B cell (primary cell): Measurements from ENCODE around the gene RASA2.

Source experiments
- CTCF ChIP-seq: fragments of 200-600 bp; IDR thresholded peaks from one replicate; pipeline ENCODE4 v1.8.0; 2022; ENCODE audit warnings: antibody characterized with exemption, mild to moderate bottlenecking
- EZH2 ChIP-seq: IDR thresholded peaks from 2 replicates; pipeline ENCODE4 v1.6.1; 2012; ENCODE audit warnings: borderline replicate concordance, low read depth, mild to moderate bottlenecking, moderate library complexity, low read length; ENCODE audit not compliant: insufficient read depth, poor library complexity, severe bottlenecking

- TF ChIP-seq EZH2 (no peak), CTCF (no peak)
Observed at GRCh38 chr3:141462176-141462859, 24.5 kb upstream of the RASA2 start.
